H1 (cell line): ENCODE measurements around the gene AGBL4.

Source experiments
- ASH2L ChIP-seq: fragments of 200-600, 300-600 bp; sonication (generic); IDR thresholded peaks from one replicate; pipeline ENCODE4 v1.7.1; 2017; ENCODE audit warnings: low read length
- CBX5 ChIP-seq: fragments of 300-800, 300-1000 bp; sonication (generic); IDR thresholded peaks from 2 replicates; pipeline ENCODE4 v1.7.1; 2016; ENCODE audit warnings: antibody characterized with exemption, low read length, low read depth
- CEBPB ChIP-seq: IDR thresholded peaks from 2 replicates; pipeline ENCODE4 v1.6.1; 2012; ENCODE audit warnings: low read depth, low read length
- CREB1 ChIP-seq: IDR thresholded peaks from 2 replicates; pipeline ENCODE4 v1.6.1; 2012; ENCODE audit warnings: inconsistent platforms
- CTCF ChIP-seq, 3 experiments: IDR thresholded peaks; 1 replicate in 2 of 3; 2 replicates in 1 of 3; pipeline versions ENCODE4 v1.5.1 to v1.6.1; 2011; ENCODE audit warnings: low read length in 3 of 3, mild to moderate bottlenecking in 3 of 3, inconsistent platforms in 2 of 3, low read depth in 1 of 3, moderate library complexity in 1 of 3; ENCODE audit not compliant: insufficient read depth in 1 of 3; ENCODE audit errors: control extremely low read depth in 1 of 3
- EGR1 ChIP-seq: IDR thresholded peaks from 2 replicates; pipeline ENCODE4 v1.6.1; 2011; ENCODE audit warnings: low read depth, low read length, borderline replicate concordance
- EZH2 ChIP-seq: fragments of 200-600 bp; sonication (generic); IDR thresholded peaks from 2 replicates; pipeline ENCODE4 v1.7.1; 2012; ENCODE audit warnings: low read depth, mild to moderate bottlenecking, moderate library complexity, low read length, inconsistent platforms; ENCODE audit not compliant: severe bottlenecking
- JUN ChIP-seq: IDR thresholded peaks from 2 replicates; pipeline ENCODE4 v1.6.1; 2011; ENCODE audit warnings: low read depth, mild to moderate bottlenecking, improper control_type of control experiment, low read length
- MAX ChIP-seq: IDR thresholded peaks from 2 replicates; pipeline ENCODE4 v1.6.1; 2012; ENCODE audit warnings: inconsistent platforms
- NANOG ChIP-seq: IDR thresholded peaks from 2 replicates; pipeline ENCODE4 v1.6.1; 2011; ENCODE audit warnings: low read length, low read depth, mild to moderate bottlenecking, inconsistent platforms; ENCODE audit not compliant: insufficient read depth, poor library complexity, severe bottlenecking
- POLR2A ChIP-seq, 2 experiments: IDR thresholded peaks; 1 replicate in 1 of 2; 2 replicates in 1 of 2; pipeline ENCODE4 v1.6.1; 2011; ENCODE audit warnings: low read depth in 2 of 2, low read length in 2 of 2, mild to moderate bottlenecking in 2 of 2; ENCODE audit errors: control extremely low read depth in 1 of 2
- POU5F1 ChIP-seq: IDR thresholded peaks from 2 replicates; pipeline ENCODE4 v1.6.1; 2011; ENCODE audit warnings: low read depth, mild to moderate bottlenecking, low read length, moderate library complexity
- ZNF274 ChIP-seq: IDR thresholded peaks from 2 replicates; pipeline ENCODE4 v1.7.0; 2012; ENCODE audit warnings: low read length, borderline replicate concordance; ENCODE audit errors: extremely low read depth

GRCh38 chr1:48676822-48677221 lies 1346.9 kb downstream of the AGBL4 start:
- TF ChIP-seq MAX (no peak), CEBPB (no peak), EZH2 (no peak), ASH2L (no peak), POLR2A (IDR thresholded peaks at IDR 0.05; ENCODE audit: control extremely low read depth in 1 of 2, low read depth in 2 of 2, low read length in 2 of 2) (no peak), CTCF (IDR thresholded peaks at IDR 0.05; ENCODE audit: control extremely low read depth in 1 of 3, insufficient read depth in 1 of 3, low read depth in 1 of 3, low read length in 3 of 3) (no peak), CBX5 (no peak), CREB1 (no peak), EGR1 (no peak), NANOG (no peak), JUN (no peak), ZNF274 (no peak), POU5F1 (no peak)
